A549 treated with RU486 at 1 μM for 4 hours (cell line): ENCODE results near the gene LYPD6B. TPM values are rescaled to one million over a fixed set of nuclear protein-coding genes. Genes with fewer than 3 reads are reported as not detected.

Experiments used
- total RNA-seq: library from RNA; stranded (reverse); fragments of 200-300 nt; extraction: Qiagen RNA extraction; gene quantifications from 5 replicates; pipeline ENCODE4 v1.2.3, GENCODE V29; 2022; ENCODE audit warnings: low read depth

Gene LYPD6B, protein sequence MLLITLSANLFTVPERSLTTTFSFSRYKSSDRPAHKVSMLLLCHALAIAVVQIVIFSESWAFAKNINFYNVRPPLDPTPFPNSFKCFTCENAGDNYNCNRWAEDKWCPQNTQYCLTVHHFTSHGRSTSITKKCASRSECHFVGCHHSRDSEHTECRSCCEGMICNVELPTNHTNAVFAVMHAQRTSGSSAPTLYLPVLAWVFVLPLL
- not detected in 5 replicates for total RNA-seq

DNA sequence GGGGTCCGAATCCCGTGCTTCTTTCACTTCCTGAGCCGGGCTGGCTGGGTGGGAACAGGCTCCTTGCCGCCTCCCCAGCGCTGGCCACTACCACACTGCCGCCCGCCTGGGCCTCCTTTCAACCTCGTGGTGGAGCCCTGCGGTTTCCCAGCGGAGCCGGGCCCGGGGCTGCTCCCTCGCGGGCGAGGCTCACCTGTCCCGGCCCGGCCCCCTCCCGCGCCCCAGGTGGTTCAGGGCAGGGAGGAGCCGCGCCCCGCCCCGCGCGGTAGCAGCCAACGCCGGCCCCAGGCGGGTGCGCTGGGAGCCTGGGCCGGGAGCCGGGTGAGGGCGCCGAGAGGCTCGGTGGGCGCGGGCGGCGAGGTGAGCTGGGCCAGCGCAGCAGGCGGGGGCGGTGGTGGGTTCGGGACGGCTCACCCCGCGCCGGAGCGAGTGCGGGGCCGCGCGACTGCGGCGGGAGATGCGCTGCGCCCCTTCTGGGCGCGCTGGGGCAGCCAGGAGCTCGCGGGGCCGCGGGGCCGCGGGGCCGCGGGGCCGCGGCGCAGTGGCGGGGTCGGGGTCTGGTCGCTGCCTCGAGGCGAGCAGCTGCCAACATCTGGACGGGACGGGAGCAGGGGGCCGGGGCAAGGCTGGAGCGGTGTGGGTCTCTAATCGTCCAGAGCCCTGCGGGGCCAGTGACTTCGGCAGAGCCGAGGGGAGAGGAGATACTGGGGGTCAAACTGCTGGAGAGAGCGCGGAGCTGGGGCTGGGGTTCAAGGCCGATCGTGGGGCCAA, at the start of gene LYPD6B:
LYPD6B (plus strand) TSS at position 258 of the 771 bp plus-strand sequence. CDS start 92,250 bp downstream, outside the sequence.

Other genes starting within 250 kb of the LYPD6B start
- gene KIF5C, start 163.5 kb upstream of the LYPD6B start, total RNA-seq, result 0.16 to 0.42 TPM (median 0.35 TPM) in 5 replicates